Skin of body (tissue), 2 donors: ENCODE measurements around the gene INO80D. TPM values are rescaled to one million over a fixed set of nuclear protein-coding genes. Genes with fewer than 3 reads are reported as not detected.
A peak's percentile ranks its signal among the peaks of the same experiment; 100 is the strongest.
"Not testable (repeated sequence)": the region's sequence is repeated elsewhere in the genome, so short reads cannot be mapped to it uniquely, and the experiment has no call there.

Experiments used
- DNase-seq: peaks from one replicate; lab custom pipeline; 2025; lab: John Stamatoyannopoulos, UW
- total RNA-seq: library from RNA; depleted of rRNA; stranded (reverse); fragments of >200 nt; gene quantifications from one replicate; pipeline ENCODE4 v1.2.3, GENCODE V29; 2014

INO80D gene
- total RNA-seq, 1 donor from 2014 or later, result 18.8 TPM

DNA sequence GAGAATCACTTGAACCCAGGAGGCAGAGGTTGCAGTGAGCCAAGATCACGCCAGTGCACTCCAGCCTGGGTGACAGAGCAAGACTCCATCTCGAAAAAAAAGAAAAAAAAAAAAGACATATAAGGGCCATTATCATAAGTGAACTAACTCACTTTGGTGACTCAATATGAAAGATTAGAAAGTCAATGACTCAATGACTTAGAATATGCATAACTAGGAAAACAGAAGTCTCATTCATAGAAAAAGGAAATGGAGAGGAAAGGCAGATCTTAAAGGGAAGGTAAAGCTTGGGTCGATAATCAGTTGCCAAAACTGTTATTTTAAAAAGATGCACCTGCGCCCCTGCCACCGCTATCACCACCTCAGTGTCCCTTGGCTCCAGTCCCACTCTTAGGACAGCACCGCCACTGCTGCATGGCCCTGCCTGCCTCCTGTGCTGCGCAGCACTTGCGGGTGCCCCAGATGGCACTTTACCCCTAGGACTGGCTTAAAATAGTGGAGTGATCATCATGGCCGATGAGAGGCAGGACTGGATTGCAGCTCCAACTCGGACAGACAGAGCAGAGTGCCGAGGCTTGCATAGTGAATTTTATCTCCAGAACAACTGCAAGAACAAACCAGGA, 54.7 kb downstream of the INO80D start:
- DNase-seq, result no peak

DNA sequence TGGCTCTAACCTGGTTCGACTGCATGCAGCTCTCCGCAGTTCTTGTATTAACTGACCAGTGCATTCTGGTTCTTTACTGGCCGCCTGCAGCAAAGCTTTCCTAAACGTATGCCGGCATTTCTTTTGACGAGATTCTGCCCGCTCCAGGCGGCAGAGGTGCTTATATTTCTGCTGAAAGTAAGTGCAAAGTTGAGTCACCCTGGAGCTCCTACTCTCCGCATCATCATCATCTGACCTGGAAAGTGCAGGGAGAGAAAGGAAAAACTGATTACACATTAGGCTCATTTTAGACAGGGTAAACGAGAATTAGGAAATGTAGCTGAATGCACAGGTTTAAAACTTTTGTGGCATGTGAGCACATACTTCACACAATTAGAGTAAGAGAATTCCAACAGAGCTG, 57.9 kb downstream of the INO80D start:
- DNase-seq, result no peak

DNA sequence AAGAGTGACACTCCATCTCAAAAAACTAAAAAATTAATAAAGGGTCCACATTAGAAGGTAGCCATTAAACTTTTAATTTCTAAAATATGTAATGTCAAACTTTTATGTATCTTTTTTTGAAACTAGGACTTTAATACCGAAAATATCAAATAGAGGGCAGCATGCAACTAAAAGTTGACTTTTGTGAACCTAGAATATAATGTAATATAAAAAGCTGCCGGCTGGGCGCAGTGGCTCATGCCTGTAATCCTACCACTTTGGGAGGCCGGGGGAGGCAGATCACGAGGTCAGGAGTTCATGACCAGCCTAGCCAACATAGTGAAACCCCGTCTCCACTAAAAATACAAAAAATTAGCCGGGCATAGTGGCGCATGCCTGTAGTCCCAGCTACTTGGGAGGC, 62.8 kb downstream of the INO80D start:
- no peak for DNase-seq

DNA sequence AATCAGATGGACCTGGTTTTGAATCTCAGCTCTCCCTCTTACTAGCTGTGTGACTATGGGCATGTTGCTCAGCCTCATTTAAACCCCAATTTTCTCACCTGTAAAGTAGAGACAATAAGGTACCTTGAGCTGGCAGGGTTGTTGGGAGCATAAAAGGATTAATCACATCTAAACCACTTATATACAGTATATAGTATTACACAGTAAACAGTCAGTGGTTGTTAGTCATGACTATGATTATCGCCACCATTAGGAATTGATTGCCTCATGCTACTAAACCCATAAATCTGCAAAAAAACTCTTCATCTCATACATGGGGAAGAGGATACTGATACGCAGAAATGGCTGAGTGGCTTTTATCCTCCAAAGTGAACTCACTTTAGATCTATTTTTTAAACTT, 65.8 kb downstream of the INO80D start:
- no peak for DNase-seq

DNA sequence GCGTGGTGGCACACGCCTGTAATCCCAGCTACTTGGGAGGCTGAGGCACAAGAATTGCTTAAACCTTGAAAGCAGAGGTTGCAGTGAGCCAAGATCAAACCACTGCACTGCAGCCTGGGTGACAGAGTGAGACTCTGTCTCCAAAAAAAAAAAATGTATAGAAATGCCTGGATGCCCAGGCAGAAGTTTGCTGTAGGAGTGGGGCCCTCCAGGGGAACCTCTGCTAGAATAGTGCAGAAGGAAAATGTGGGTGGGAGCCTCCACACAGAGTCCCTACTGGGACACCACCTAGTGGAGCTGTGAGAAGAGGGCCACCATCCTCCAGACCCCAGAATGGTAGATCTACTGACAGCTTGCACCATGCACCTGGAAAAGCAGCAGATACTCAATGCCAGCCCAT, 70.2 kb downstream of the INO80D start:
- not testable (repeated sequence) for DNase-seq

DNA sequence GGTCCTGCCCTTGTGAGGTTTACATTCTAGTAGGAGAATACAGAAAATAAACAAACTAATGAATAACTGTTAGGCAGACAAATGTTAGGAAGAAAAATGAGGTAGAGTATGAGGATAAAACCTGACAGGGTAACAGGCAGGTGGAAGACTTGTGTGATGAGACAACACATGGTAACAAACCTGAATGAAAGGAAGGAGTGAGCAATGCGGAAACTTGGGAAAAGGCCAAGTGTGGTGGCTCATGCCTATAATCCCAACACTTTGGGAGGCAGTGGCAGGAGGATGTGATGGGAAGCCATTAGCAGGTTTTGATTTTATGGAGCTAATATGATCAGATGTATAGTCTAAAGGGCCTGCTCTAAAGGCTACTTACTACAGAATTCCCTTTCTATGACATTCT, 74.2 kb downstream of the INO80D start:
- DNase-seq, result no peak

DNA sequence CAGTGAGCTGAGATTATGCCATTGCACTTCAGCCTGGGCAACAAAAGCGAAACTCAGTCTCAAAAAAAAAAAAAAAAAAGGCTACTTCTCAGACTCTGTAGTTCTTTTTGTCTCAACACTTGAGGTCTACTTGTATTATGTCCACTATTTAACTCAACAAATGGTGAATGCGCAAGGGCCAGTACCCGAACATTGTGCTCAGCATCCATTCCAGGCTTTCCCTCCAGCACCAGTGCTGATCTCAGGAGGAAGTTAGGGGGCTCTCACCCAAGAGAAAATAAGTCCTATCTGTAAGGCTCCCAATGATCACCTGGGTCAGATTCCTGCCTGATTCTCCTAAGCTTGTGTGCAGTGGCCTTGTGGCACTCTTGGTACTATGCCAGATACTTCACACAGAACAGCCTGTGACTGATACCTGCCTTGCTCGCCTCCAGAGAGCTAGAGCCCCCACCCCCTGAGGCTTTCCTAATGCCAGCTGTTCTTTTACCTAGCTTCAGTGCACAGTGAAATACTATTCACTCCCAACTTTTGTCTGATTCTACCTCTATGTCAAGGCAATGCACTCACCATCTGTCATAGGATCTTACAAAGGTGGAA, 74.9 kb downstream of the INO80D start:
- DNase-seq, result no peak

DNA sequence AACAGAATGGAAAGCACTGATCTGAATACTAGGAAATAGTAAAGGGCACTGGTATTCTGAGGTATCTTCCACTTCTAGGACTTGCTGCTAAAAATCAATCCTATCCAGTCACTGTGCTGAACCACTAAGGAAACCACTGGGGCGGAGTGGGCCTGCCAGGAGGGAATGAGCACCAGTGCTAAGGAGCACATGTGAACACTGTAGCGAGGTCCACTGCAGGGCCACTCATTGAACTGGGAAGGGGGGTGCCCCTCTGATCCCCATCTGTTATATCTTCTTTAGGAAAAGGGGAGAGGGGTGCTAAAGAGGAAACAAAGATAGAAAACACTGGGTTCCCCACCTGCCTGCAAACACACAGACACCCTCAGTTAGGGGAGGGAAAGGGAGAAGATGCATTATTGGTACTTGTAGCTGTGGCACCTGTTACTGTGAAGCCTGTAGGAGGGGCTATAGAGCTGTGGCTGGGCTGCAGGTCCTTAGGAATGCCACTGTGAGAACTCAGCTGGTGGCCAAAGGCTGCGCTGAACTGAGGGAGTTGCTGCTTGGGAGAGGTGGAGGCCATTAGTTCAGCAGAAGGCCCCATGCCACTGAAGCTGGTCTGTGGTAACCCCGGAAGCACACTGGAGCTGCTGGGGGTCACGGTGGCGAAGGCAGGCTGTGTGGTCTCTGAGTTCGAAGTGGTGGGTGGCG, 81.8 kb downstream of the INO80D start:
- no peak for DNase-seq

DNA sequence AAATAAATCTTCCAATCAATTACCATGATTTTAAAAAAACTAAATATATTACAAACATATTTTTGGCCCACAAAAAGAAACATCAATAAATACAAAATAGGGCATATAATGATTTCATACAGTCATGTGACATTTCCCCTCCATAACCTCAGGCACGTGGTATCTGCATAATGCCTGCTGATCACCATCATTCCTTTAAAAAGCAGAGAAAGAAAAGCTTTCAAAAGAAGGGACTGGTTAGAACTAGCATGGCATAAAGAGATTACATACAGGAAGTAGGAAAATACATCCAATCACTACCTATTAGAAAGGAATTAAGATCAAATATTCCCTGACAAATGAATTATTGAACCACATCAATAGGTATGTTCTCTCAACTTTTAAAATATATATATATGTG, 83.5 kb downstream of the INO80D start:
- DNase-seq, result no peak

DNA sequence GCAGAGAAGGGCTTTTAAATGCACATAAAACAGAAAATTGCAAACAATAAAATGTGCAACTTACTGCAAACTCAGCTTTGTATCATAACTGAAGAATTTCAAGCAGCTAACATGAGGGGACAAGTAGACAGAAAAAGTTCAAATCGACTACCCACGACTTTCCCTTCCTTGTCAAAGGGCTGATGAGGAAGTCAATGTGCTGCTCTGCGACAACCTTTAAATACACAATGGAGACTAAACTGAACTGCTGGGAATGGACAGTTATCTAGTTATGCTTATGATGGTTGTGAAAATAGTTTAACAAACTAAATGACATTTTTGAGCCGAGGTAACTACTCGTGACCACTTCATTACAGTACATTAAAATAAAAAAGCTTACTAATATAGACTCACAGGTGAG, 84.1 kb downstream of the INO80D start:
- DNase-seq, result no peak

DNA sequence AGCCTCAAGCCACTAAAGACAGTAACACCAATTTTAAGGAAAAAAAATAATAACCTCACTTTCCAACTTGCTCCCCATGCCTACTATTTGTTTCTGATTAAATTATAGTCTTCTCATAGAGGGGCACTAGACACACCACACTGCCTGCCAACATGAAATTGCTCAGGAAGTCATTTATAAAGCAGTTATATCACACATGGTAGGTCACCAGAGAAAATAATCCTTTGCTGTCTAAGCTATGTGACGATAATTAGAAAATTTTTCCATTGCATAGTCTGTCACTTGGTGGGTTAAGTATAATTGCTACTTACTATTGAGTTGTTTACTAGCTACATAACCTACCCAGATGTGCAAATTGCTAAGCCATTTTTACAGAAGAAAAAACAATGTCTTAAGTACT, 85.2 kb downstream of the INO80D start:
- DNase-seq, result peak; percentile 1

DNA sequence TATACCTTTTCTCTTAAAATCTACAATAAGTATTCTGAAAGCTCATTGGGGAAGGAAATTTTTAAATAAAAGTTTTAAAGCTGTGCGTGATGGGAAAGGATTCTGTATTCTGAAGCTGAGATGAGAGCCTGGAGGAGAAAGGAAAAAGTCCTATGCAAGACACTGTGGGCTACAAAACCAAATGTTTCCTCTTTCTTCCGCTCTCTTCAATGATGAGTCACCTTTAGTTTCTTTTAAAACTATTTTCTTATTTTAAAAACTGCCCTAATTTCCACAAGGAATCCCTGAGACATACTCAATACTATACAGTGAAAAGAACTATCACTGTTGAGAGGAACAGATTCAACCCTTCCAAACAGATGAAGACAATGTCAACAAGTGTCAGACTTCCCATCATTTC, 87.4 kb downstream of the INO80D start:
- no peak for DNase-seq

DNA sequence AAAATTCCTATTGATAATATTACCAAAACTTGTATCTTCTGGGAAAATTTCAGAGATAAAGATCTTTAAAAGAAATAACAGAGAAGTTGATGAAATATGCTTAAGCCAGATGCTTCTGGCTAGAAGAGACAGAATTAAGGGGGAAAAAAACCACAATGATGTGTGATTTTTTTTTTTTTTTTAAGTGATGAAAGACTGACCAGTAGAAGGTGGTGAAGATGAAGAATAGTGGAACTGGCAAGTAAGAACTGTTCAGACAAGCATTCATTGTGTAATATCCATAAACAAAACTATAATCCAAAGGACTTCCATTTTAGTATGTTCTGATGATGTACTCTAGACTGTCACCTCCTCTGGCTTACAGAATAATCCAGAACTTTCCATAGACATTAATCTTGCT, 89.8 kb downstream of the INO80D start:
- DNase-seq, result no peak

DNA sequence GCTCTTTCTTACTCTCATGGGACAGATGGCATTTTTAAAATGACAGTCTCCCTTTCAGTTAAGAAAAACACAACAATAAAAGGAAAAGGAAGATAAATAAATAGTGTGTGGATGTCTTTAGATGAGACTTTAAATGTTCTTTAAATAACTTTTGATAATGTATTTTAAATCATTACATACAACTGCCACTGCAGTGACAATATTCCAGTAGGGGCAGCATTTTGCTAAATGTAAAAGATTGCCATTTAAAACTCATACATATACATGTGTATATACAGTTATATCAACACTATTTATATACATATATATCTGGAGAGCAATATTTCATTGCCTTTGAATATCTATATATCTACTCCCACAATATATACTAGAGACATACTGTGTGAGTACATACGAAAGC, 90.7 kb downstream of the INO80D start:
- DNase-seq, result no peak

DNA sequence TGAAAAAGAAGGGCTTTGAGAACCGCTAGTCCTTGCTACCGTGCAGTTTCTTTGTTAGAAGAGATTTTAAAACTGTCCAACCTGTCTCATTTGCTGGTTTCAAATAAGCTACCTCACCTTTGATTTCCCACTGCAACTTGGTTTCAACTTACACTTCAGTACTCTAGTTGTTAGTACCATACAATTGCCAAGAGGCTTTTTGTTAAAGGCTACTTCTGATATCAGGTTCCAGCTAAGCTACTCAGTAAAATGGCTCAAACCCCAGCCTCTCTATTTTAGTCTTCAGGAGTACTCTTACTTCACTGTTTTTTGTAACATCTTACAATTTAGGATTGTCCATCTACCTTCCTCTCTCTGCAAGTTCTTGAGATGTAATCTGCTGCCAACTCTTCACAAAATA, 91.6 kb downstream of the INO80D start:
- no peak for DNase-seq

DNA sequence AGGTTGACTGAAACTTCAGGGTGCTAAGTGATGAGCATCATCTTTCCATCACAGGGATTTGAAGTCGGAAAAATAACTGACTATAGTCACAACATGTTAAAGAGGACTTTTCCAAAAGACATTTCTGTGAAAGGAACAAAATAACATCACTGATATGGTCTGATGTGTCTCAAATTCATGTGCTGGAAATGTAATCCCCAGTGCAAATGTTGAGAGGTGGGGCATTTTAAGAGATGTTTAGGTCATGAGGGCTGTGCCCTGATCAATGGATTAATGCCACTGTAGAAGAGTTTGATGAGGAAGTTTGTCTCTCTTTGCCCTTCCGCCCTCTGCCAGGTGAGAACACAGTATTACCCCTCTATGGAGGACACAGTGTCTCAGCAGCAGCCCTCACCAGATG, 95.9 kb downstream of the INO80D start:
- no peak for DNase-seq

DNA sequence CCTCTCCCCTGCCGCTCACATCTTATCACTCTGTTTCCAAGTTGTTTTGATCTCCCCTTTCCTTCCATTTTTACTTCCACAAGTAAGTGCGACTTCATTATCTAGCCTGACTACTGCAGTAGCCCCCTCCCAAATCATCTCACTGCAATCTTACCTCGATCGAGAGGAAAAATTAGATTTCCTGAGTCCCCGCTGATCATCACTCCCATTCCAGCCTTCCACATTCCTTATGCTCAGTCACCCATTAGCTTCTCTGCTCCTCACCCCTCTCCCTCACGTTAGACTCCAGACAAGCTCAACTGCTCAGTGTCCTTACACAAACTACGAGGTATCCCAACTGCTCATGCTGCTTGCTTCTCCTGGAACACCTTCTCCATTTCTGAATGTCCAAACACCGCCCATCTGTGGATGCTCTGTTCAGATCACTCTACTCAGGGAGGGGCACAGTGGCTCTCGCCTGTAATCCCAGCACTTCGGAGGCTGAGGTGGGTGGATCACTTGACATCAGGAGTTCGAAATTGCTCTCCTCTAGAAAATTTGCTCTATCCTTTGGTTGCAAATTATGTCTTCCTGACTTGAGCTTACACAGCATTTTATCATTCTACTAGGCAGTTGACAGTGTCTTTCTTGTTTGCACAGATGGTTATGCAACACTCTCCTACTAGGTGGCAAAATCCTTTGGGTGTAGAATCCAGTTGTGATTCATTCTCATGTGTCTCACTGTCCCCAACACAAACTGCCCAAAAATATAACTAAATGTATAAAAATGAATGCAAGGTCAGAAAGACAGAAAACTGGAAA, 96.5 kb downstream of the INO80D start:
- no peak for DNase-seq

DNA sequence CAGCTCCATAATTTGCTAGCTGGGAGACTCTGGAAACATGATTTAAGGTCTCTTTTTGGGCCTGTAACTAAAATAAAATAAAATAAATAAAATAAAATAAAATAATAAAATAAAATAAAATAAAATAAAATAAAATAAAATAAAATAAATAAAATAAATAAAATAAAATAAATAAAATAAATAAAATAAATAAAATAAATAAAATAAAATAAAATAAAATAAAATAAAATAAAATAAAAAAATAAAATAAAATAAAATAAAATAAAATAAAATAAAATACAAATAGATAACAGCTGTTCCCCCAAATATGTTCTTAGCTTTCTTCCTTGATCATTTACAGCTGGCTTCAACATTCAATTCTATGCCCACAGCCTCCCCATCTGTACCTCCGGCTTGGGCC, 97.3 kb downstream of the INO80D start:
- DNase-seq, result not testable (repeated sequence)

DNA sequence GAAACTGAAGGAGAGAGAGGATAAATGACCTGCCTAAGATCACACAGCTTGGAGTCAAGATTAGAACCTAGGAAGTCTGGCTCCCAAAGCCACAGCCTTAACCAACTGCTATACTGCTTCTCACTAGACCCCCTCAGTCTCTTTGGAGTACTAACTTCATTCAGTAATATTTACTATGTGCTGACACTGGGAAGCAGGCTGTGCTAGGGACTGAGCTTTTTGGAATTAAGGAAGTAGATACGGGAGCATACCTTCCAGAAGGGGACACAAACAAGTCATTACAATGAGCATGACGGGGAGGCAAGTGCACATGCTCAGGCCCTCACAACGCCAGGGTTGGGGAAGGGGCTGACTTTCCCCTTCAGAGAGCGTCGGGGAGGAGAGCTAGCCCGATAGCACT, 97.7 kb downstream of the INO80D start:
- no peak for DNase-seq

DNA sequence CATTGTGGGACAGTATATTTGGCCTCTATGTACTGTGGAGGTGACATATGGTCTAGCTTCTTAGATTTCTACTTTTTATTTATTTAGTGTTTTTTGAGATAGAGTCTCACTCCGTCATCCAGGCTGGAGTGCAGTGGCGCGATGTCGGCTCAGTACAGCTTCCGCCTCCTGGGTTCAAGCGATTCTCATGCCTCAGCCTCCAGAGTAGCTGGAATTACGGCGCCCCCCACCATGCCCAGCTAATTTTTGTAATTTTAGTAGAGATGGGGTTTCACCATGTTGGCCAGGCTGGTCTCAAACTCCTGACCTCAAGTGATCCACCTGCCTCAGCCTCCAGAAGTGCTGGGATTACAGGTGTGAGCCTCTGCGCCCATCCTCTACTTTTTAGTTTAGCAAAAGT, 99.6 kb downstream of the INO80D start:
- DNase-seq, result not testable (repeated sequence)

DNA sequence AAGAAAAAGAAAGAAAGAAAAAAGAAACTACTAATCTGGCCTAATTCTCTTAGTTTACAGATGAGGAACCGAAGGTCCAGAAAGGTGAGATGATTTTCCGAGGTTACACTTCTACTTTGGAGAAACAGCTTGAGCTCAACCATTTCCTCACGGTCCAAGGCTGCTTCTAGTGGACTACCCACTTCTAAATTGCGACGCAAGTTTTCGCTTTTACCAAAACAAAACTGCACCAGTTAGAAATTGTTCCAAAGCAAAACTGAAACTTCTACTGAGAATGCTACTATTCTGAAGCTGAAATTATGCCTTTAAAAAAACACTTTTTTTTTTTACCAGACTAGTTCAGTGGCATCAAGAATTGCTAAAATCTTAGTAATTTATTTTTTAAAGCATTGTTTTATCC, 101.6 kb downstream of the INO80D start:
- DNase-seq, result no peak

DNA sequence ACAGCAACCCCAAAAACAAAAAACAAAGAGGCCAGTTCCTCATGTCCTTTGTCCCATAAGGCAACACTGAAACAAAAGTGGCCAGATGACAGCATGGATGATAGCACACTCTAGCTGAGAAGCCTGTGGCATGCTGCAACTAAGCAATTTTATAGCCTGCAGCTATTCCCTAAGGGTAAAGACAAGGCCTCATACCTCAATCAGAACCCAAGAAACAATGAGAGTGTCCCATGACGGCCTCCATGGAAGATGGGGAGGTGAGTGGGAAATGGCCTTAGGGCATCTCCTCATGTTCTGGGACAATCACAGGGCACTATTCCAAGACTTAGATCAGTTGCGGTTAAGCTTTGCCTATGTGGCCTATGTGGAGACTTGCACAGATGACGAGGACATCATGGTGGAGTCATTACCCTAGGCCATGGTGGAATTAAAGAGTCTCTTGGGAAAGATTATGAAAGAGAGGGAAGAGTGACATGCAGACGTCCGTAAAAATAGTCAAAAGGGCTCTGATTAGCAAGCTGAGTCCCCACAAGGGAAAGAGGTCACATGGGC, 103.1 kb downstream of the INO80D start:
- DNase-seq, result no peak
